Hepatocyte (in vitro differentiated cells): ENCODE measurements around the gene DEXI. TPM values are rescaled to one million over a fixed set of nuclear protein-coding genes. Genes with fewer than 3 reads are reported as not detected.
A peak's percentile ranks its signal among the peaks of the same experiment; 100 is the strongest.
"Not testable (repeated sequence)": the region's sequence is repeated elsewhere in the genome, so short reads cannot be mapped to it uniquely, and the experiment has no call there.

Experiments used
- DNase-seq: peaks from one replicate; pipeline ENCODE4 v3.0.0-alpha.2; 2016; ENCODE audit warnings: low spot score
- H2AFZ ChIP-seq: fragments of 200-600 bp; sonication (generic); 2 replicates; pipeline ENCODE4 v1.6.0; 2016; ENCODE audit warnings: antibody characterized with exemption, mild to moderate bottlenecking
- H3K27ac ChIP-seq: fragments of 200-600 bp; sonication (generic); 2 replicates; pipeline ENCODE4 v1.5.1; 2016; ENCODE audit warnings: mild to moderate bottlenecking
- H3K27me3 ChIP-seq: fragments of 200-600 bp; sonication (generic); 2 replicates; pipeline ENCODE4 v1.6.1; 2016
- H3K36me3 ChIP-seq: fragments of 200-600 bp; sonication (generic); replicated peaks from 2 replicates; pipeline ENCODE4 v1.5.1; 2016; ENCODE audit warnings: low read depth; ENCODE audit not compliant: insufficient read depth
- H3K4me1 ChIP-seq: fragments of 200-600 bp; sonication (generic); 2 replicates; pipeline ENCODE4 v1.5.1; 2016; ENCODE audit warnings: mild to moderate bottlenecking, moderate library complexity; ENCODE audit not compliant: insufficient read depth
- H3K4me2 ChIP-seq: fragments of 200-600 bp; sonication (generic); 2 replicates; pipeline ENCODE4 v1.6.0; 2016
- H3K4me3 ChIP-seq: fragments of 200-600 bp; sonication (generic); 2 replicates; pipeline ENCODE4 v1.5.1; 2016; ENCODE audit warnings: mild to moderate bottlenecking
- H3K79me2 ChIP-seq: fragments of 200-600 bp; sonication (generic); 2 replicates; pipeline ENCODE4 v1.6.0; 2017; ENCODE audit warnings: mild to moderate bottlenecking
- H3K9me2 ChIP-seq: fragments of 200-600 bp; sonication (generic); replicated peaks from 2 replicates; pipeline ENCODE4 v1.6.0; 2017; ENCODE audit warnings: mild to moderate bottlenecking; ENCODE audit not compliant: insufficient read depth
- H3K9me3 ChIP-seq: fragments of 200-600 bp; sonication (generic); 2 replicates; pipeline ENCODE4 v1.5.1; 2016; ENCODE audit warnings: low read depth, mild to moderate bottlenecking
- H4K20me1 ChIP-seq: fragments of 200-600 bp; sonication (generic); 2 replicates; pipeline ENCODE4 v1.6.0; 2016; ENCODE audit warnings: mild to moderate bottlenecking; ENCODE audit not compliant: insufficient read depth, poor library complexity, severe bottlenecking
- EZH2 ChIP-seq: fragments of 200-600 bp; sonication (generic); IDR thresholded peaks from 2 replicates; pipeline ENCODE4 v1.6.1; 2016; ENCODE audit warnings: antibody characterized with exemption, mild to moderate bottlenecking, borderline replicate concordance
- EZH2phosphoT487 ChIP-seq: fragments of 200-600 bp; sonication (generic); IDR thresholded peaks from one replicate; pipeline ENCODE4 v1.6.1; 2018; ENCODE audit warnings: antibody characterized with exemption, mild to moderate bottlenecking, low read depth, moderate library complexity; ENCODE audit not compliant: unreplicated experiment, severe bottlenecking
- WGBS: methylation state at CpG from one replicate; pipeline ENCODE4 v1.1.6; 2016; ENCODE audit warnings: low lambda C conversion rate; ENCODE audit errors: missing lambda C conversion rate; 5-methylcytosine and 5-hydroxymethylcytosine counted together
- polyA plus RNA-seq: library from polyadenylated mRNA; unstranded; fragments of >200 nt; fragmentation: Nextera tagmentation; extraction: Ambion mirVana; gene quantifications from 2 replicates; pipeline ENCODE4 v1.2.1, GENCODE V29; 2016
- total RNA-seq: library from RNA; depleted of rRNA; stranded (reverse); fragments of >200 nt; gene quantifications from 2 replicates; pipeline ENCODE4 v1.2.3, GENCODE V29; 2014
- TF ChIP-seq, protein P1 (sequence below): fragments of 200-600 bp; sonication (generic); IDR thresholded peaks from 2 replicates; pipeline ENCODE4 v1.5.1; 2016; ENCODE audit warnings: antibody characterized with exemption, mild to moderate bottlenecking; ENCODE audit not compliant: poor library complexity

The DEXI gene
- total and polyA plus RNA-seq, 2 experiments from 2014 or later: 51.6 to 82.4 TPM

DNA sequence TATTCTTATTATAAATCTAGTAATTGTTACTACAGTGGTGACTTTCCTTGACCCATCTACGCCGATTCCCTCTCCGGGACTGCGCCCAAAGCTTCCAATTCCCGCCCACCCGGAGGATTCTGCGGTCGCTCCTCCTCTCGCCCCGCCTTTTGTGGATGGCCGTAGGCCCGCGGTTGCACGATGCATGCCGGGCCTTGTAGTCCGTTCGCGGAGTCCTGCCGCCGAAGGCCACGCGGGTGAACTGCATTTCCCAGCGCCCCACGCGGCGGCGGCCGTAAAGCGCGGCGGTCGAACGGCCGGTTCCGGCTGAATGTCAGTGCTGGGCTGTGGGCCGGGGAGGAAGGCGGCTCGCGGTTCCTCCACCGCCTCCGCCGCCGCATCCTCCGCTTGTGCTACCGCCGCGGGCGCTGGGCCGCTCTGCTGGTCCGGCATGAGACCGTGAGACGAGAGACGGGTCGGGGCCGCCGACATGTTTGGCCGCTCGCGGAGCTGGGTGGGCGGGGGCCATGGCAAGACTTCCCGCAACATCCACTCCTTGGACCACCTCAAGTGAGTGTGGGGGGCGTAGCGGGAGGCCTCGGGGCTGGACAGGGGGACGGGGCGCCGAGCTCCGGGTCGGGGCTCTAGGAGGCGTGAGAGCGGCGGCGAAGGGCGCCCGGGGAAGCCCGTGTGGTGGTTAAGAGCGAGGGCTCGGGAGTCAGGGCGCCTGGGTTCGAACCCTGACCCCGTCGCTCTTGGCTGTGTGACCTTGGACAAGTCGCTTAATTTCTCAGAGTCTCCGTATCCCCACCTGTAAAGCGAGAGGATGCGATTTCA, 2.2 kb upstream of the DEXI start, which contains the start of gene CLEC16A:
CLEC16A (plus strand) TSS at position 316 of the 816 bp plus-strand sequence; CDS start at position 470, 154 bp downstream.
- no peaks in the 10 kb centered on the region for H3K36me3 ChIP-seq
- H3K79me2 ChIP-seq: peaks cover 72% of the 10 kb centered on the region
- H3K4me3 ChIP-seq: peak within 1 kb of the TSS; percentile 89
- TF ChIP-seq, protein P1, sequence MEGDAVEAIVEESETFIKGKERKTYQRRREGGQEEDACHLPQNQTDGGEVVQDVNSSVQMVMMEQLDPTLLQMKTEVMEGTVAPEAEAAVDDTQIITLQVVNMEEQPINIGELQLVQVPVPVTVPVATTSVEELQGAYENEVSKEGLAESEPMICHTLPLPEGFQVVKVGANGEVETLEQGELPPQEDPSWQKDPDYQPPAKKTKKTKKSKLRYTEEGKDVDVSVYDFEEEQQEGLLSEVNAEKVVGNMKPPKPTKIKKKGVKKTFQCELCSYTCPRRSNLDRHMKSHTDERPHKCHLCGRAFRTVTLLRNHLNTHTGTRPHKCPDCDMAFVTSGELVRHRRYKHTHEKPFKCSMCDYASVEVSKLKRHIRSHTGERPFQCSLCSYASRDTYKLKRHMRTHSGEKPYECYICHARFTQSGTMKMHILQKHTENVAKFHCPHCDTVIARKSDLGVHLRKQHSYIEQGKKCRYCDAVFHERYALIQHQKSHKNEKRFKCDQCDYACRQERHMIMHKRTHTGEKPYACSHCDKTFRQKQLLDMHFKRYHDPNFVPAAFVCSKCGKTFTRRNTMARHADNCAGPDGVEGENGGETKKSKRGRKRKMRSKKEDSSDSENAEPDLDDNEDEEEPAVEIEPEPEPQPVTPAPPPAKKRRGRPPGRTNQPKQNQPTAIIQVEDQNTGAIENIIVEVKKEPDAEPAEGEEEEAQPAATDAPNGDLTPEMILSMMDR: no peak
- TF ChIP-seq EZH2 (no peak), EZH2phosphoT487 (no peak)
- peak within 1 kb of the TSS; percentile 78 for H2AFZ ChIP-seq
- peaks cover 37% of the 10 kb centered on the region for H3K4me1 ChIP-seq
- no peaks in the 10 kb centered on the region for H3K9me2 ChIP-seq
- peak within 1 kb of the TSS; percentile 67 for H3K27ac ChIP-seq
- 2% methylated on average over 73 of the region's 86 CpGs for WGBS
- peaks cover 23% of the 10 kb centered on the region for H4K20me1 ChIP-seq
- DNase-seq: peak; percentile 98
- H3K27me3 ChIP-seq: no peaks in the 10 kb centered on the region
- H3K4me2 ChIP-seq: peak within 1 kb of the TSS; percentile 95
- H3K9me3 ChIP-seq: no peaks in the 10 kb centered on the region

DNA sequence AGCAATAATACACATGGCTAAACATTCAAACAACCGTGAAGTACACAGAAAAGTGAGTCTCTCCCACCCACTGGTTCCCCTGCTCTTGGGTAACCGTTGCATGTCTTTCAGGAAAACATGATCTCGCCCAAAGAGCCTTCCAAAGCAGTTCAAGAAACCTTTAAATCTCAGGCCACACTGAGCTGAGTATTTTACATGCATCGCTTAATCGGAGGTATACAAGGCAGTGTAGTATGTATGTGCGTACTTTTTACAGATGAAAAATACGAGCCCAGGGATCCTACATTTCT, 741 bp upstream of the DEXI start:
- peak overlapping the region; percentile 89 for H3K4me2 ChIP-seq
- H3K9me2 ChIP-seq: no peaks in the 10 kb centered on the region
- TF ChIP-seq, protein P1: no peak
- TF ChIP-seq EZH2: no peak
- TF ChIP-seq EZH2phosphoT487: no peak
- no peaks in the 10 kb centered on the region for H3K9me3 ChIP-seq
- H3K27me3 ChIP-seq: no peaks in the 10 kb centered on the region
- H3K79me2 ChIP-seq: peaks cover 72% of the 10 kb centered on the region
- no peak overlapping the region for H3K27ac ChIP-seq
- H3K36me3 ChIP-seq: no peaks in the 10 kb centered on the region
- H4K20me1 ChIP-seq: peaks cover 38% of the 10 kb centered on the region
- DNase-seq: no peak
- 90% methylated on average over 7 of the region's 7 CpGs for WGBS
- H2AFZ ChIP-seq: peak overlapping the region; percentile 76
- no peak overlapping the region for H3K4me3 ChIP-seq
- peaks cover 52% of the 10 kb centered on the region for H3K4me1 ChIP-seq

DNA sequence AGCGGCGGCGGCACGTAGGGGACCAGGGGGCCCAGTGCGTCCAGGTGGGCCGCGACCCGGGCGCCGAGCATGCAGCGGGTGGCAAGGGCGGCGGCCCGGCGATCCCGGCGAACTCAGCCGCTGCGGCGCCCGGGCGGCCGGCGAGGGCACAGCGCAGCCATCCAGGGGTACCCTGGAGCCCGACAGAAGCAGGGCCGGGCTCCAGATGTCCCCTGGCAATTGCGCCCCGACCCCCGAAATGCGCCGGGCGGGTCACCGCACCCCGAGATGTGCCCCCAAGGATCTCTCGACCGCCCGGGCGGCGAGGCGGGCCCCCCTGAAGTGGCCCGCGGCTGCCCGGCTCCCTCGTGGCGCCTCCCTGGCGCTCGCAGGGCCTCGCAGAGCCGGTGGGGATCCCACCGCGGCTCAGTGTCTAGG, 325 bp downstream of the DEXI start:
- H3K27me3 ChIP-seq, H3K36me3 ChIP-seq, DNase-seq, H3K9me2 ChIP-seq, H3K9me3 ChIP-seq: not testable (repeated sequence)
- Histone ChIP-seq H3K79me2 (peaks cover 76% of the 10 kb centered on the region), H4K20me1 (peaks cover 49% of the 10 kb centered on the region), H3K4me2 (peak overlapping the region; percentile 89), H3K4me3 (peak overlapping the region; percentile 88), H3K27ac (peak overlapping the region; percentile 83), H3K4me1 (peaks cover 52% of the 10 kb centered on the region), H2AFZ (peak overlapping the region; percentile 67)
- WGBS: under 1% methylated on average over 20 of the region's 52 CpGs

DNA sequence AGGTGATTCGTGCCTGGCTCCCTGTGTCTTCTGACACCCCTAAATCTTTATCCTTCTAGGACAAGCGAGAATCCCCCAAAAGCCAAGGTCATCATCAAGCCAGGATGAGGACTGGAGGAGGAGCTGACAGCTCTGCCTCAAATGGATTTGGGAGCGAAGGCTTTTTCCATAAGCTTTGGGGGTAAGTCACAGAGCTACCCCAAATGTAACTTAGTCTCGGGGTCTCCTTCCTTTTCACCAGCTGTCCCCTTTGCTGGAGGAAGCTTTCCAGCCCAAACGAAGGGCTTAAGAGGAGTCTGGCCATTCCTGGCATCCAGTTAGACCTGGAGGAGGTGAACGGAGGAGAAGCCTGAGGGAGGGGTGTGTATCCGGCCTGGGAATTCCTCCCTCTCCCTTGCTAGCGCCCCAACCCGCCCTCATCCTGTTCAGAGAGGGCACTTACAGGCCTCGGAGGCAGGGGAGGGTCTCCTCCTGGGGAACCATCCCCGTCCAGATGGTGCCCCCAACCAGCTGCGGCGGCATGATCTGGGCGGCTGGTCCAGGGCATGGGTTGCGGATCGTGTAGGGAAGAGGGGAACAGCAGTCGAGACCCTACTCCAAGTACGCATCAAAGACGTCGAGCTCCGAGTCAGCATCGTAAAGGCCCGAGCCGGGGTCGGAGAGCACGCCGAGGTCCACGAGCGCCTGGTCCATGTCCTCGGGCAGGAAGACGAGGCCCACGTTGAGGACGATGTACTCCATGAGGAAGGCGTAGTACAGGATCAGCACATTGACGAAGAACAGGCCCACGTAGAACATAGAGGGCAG, 938 bp downstream of the DEXI start:
- WGBS: 9% methylated on average over 29 of the region's 36 CpGs
- Histone ChIP-seq H3K4me2 (peak overlapping the region; percentile 89), H4K20me1 (peaks cover 53% of the 10 kb centered on the region), H3K27me3 (no peaks in the 10 kb centered on the region), H3K4me3 (peak overlapping the region; percentile 88), H3K79me2 (peaks cover 76% of the 10 kb centered on the region), H2AFZ (peak overlapping the region; percentile 30), H3K9me3 (no peaks in the 10 kb centered on the region), H3K36me3 (no peaks in the 10 kb centered on the region), H3K27ac (peak overlapping the region; percentile 83), H3K4me1 (peaks cover 46% of the 10 kb centered on the region), H3K9me2 (no peaks in the 10 kb centered on the region)
- no peak for DNase-seq
- TF ChIP-seq EZH2: no peak
- TF ChIP-seq, protein P1: no peak
